HCT116 (cell line): ENCODE data around the gene MKI67. TPM values are rescaled to one million over a fixed set of nuclear protein-coding genes. Genes with fewer than 3 reads are reported as not detected.

Experiments used
- ATAC-seq: fragments of 200-7000 bp; cut with Tn5 transposase; 2 replicates; pipeline ENCODE4 v1.9.1; 2020; ENCODE audit warnings: mild to moderate bottlenecking, moderate library complexity
- BruUV-seq: library from RNA; stranded (reverse); fragments of 400-500 nt; replicated peaks from 2 replicates; lab custom pipeline; 2021; lab: Mats Ljungman, UMichigan
- CTCF ChIA-PET: fragments of 300-600 bp; sonication (Branson Sonifier 250); formaldehyde crosslinking; loops from one replicate; lab custom pipeline; 2021; ENCODE audit warnings: antibody characterized with exemption; lab: Charles Lee
- POLR2A ChIA-PET: fragments of 300-600, 350-600 bp; sonication (Branson Sonifier 250); formaldehyde crosslinking; loops from one replicate; lab custom pipeline; 2021; ENCODE audit warnings: antibody characterized with exemption; lab: Charles Lee
- RAD21 ChIA-PET, 2 experiments: fragments of 300-600 bp; sonication (Branson Sonifier 250); formaldehyde crosslinking; loops; one replicate each; lab custom pipeline; 2023; ENCODE audit warnings: low total read pairs in 2 of 2; ENCODE audit not compliant: uncharacterized antibody in 2 of 2, unreplicated experiment in 2 of 2, low non-redundant PET in 1 of 2; lab: Charles Lee
- DNase-seq: peaks from one replicate; pipeline ENCODE4 v3.0.0-alpha.2; 2010; ENCODE audit warnings: low read depth, low spot score
- H2AFZ ChIP-seq: fragments of 200-600 bp; shearing (Covaris generic), sonication (generic); 2 replicates; pipeline ENCODE4 v1.6.1; 2017; ENCODE audit warnings: low read depth, mixed run types, mixed read lengths, antibody characterized with exemption, low read length; ENCODE audit not compliant: poor library complexity, severe bottlenecking
- H3K27ac ChIP-seq: 2 replicates; pipeline ENCODE4 v1.5.1; 2012; ENCODE audit warnings: low read depth, low read length
- H3K27me3 ChIP-seq: fragments of 200-600 bp; sonication (generic); 2 replicates; pipeline ENCODE4 v1.6.1; 2016; ENCODE audit warnings: mixed run types, low read length, mixed read lengths; ENCODE audit not compliant: insufficient read depth
- H3K36me3 ChIP-seq, 2 experiments: fragments of 200-500 bp in 1 of 2; fragments of 200-600 bp in 1 of 2; sonication (Bioruptor generic) in 1 of 2; sonication (generic) in 1 of 2; 2 replicates each; pipeline versions ENCODE4 v1.5.1 to v1.6.1; 2014 to 2016; ENCODE audit warnings: low read length in 2 of 2, inconsistent platforms in 1 of 2, mixed read lengths in 1 of 2, mixed run types in 1 of 2; ENCODE audit not compliant: insufficient read depth in 2 of 2, control insufficient read depth in 1 of 2
- H3K4me1 ChIP-seq, 2 experiments: fragments of 200-600 bp in 1 of 2; sonication (generic) in 1 of 2; 2 replicates each; pipeline versions ENCODE4 v1.5.1 to v1.6.1; 2012 to 2017; ENCODE audit warnings: low read length in 2 of 2, inconsistent platforms in 1 of 2, mild to moderate bottlenecking in 1 of 2, mixed read lengths in 1 of 2, mixed run types in 1 of 2, moderate library complexity in 1 of 2; ENCODE audit not compliant: insufficient read depth in 2 of 2, control insufficient read depth in 1 of 2
- H3K4me2 ChIP-seq: fragments of 200-600 bp; sonication (generic); 2 replicates; pipeline ENCODE4 v1.6.1; 2017; ENCODE audit warnings: mixed run types, low read length, mixed read lengths
- H3K4me3 ChIP-seq, 2 experiments: fragments of 200-600 bp in 1 of 2; sonication (generic) in 1 of 2; replicated peaks in 1 of 2; 2 replicates each; pipeline ENCODE4 v1.5.1; 2011 to 2016; ENCODE audit warnings: low read length in 2 of 2, control low read depth in 1 of 2, low read depth in 1 of 2, mild to moderate bottlenecking in 1 of 2, mixed read lengths in 1 of 2, mixed run types in 1 of 2
- H3K79me2 ChIP-seq: fragments of 200-600 bp; sonication (generic); 2 replicates; pipeline ENCODE4 v1.6.1; 2017; ENCODE audit warnings: mild to moderate bottlenecking, mixed run types, low read length, moderate library complexity, mixed read lengths; ENCODE audit not compliant: insufficient read depth
- H3K9ac ChIP-seq: fragments of 200-600 bp; sonication (generic); 2 replicates; pipeline ENCODE4 v1.6.1; 2016; ENCODE audit warnings: low read length, mixed read lengths
- H3K9me2 ChIP-seq: fragments of 200-600 bp; sonication (generic), shearing (Covaris generic); 2 replicates; pipeline ENCODE4 v1.6.1; 2017; ENCODE audit warnings: mixed run types, mild to moderate bottlenecking, moderate library complexity; ENCODE audit not compliant: insufficient read depth
- H3K9me3 ChIP-seq, 2 experiments: fragments of 200-500 bp in 1 of 2; fragments of 200-600 bp in 1 of 2; sonication (Bioruptor generic) in 1 of 2; sonication (generic) in 1 of 2; 2 replicates each; pipeline ENCODE4 v1.6.1; 2014 to 2017; ENCODE audit warnings: low read length in 2 of 2, mixed read lengths in 2 of 2, inconsistent platforms in 1 of 2, low read depth in 1 of 2, mild to moderate bottlenecking in 1 of 2, mixed run types in 1 of 2, moderate library complexity in 1 of 2; ENCODE audit not compliant: control insufficient read depth in 1 of 2, insufficient read depth in 1 of 2
- H4K20me1 ChIP-seq: fragments of 200-600 bp; sonication (generic), shearing (Covaris generic); 2 replicates; pipeline ENCODE4 v1.6.1; 2017; ENCODE audit warnings: mixed run types, mild to moderate bottlenecking, moderate library complexity; ENCODE audit not compliant: insufficient read depth
- EZH2 ChIP-seq: fragments of 200-600 bp; sonication (generic); IDR thresholded peaks from 2 replicates; pipeline ENCODE4 v1.6.1; 2017; ENCODE audit warnings: antibody characterized with exemption, mixed run types
- RAD21 ChIP-seq: IDR thresholded peaks from 2 replicates; pipeline ENCODE4 v1.6.1; 2012; ENCODE audit warnings: low read depth, mild to moderate bottlenecking
- SP1 ChIP-seq: IDR thresholded peaks from 2 replicates; pipeline ENCODE4 v1.6.1; 2012; ENCODE audit warnings: low read depth
- ZFX ChIP-seq: fragments of 450-650 bp; IDR thresholded peaks from 2 replicates; pipeline ENCODE4 v1.6.1; 2017
- intact Hi-C: fragments of 100-400 bp; cut with micrococcal nuclease; formaldehyde crosslinking; loops from 2 replicates; pipeline ENCODE4 v1.10.0; 2022
- total RNA-seq: library from RNA; stranded (reverse); gene quantifications from one replicate; pipeline ENCODE4 v1.2.1, GENCODE V29; 2021; ENCODE audit not compliant: unreplicated experiment
- TF ChIP-seq, protein P1 (sequence below): IDR thresholded peaks from 2 replicates; pipeline ENCODE4 v1.6.1; 2011; ENCODE audit warnings: mild to moderate bottlenecking, low read length, moderate library complexity; ENCODE audit not compliant: insufficient replicate concordance; ENCODE audit errors: extremely low read depth
- TF ChIP-seq, protein P2 (sequence below): IDR thresholded peaks from 2 replicates; pipeline ENCODE4 v1.6.1; 2012
- TF ChIP-seq, protein P3 (sequence below): IDR thresholded peaks from 2 replicates; pipeline ENCODE4 v1.6.1; 2012

The MKI67 gene
- total RNA-seq, 1 experiment from 2014 or later, result 202 TPM

DNA sequence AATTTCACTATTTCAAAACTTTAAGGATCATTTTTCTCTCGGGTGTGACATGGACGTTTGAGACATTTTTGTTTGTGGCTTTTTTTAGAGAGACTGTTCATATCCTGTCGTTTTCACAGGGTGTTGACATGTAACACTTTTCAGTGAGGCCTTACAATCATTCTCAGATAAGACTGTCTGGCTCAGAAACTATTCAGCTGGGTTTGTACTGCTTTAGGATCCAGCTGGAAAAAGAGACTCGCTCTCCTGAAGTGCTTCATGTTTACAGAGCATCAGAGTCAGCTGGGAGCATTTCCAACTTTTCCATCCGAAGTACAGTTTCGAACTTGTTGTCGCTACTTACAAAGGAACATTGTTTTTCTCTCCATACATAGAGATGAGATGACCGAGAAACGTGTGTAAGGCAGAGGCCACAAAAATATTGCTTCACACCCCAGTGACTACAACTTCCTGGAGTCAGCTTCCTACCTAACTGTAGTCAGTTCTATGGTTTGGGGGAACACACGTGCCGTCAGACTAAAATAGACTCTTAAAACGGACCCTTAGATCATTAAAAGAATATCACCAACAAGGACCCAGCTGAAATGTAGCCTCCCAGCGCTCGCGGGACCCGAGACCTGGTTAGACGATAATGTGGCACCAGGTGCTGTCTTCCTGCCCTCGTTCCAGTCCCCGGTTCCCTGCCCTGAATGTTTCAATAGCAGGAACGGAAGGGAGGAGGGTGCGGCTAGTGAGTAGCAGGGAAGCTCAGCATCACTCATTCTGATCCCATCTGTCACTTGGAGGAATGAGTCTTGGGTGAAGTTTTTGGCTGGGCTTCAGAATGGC, 78.0 kb downstream of the MKI67 start:
- H3K4me3 ChIP-seq, result peak overlapping the region; percentile 43 to 52
- DNase-seq (no peak), ATAC-seq (no peak)
- H3K9me2 ChIP-seq, result no peaks in the 10 kb centered on the region
- H3K79me2 ChIP-seq, result no peaks in the 10 kb centered on the region
- no peak overlapping the region for H2AFZ ChIP-seq
- peaks cover 10 to 23% of the 10 kb centered on the region in 2 experiments; a peak in 3 of 4 replicates for H3K4me1 ChIP-seq
- H4K20me1 ChIP-seq, result no peaks in the 10 kb centered on the region
- CTCF ChIA-PET, result interaction anchor here (1.1 to 3.2 kb wide), 7 partner anchors 8 to 194 kb away, joined by 3 to 35 read pairs (median 4); no protein-coding TSS in a partner anchor
- no peaks in the 10 kb centered on the region for H3K36me3 ChIP-seq
- RAD21 ChIA-PET, result interaction anchor here in 1 of 2 experiments (0.9 kb wide), 1 partner anchor 21 kb away, joined by 3 read pairs; no protein-coding TSS in a partner anchor
- no peaks in the 10 kb centered on the region for H3K9me3 ChIP-seq
- H3K27me3 ChIP-seq, result no peaks in the 10 kb centered on the region
- intact Hi-C loops, result no loop called here
- POLR2A ChIA-PET, result interaction anchor here (0.6 to 1.6 kb wide), 4 partner anchors 10 to 305 kb away, joined by 3 to 6 read pairs (median 4); no protein-coding TSS in a partner anchor
- H3K27ac ChIP-seq, result no peak overlapping the region
- H3K4me2 ChIP-seq, result peak overlapping the region; percentile 77
- TF ChIP-seq EZH2 (no peak), RAD21 (no peak), SP1 (no peak), ZFX (no peak)
- TF ChIP-seq, protein P1, sequence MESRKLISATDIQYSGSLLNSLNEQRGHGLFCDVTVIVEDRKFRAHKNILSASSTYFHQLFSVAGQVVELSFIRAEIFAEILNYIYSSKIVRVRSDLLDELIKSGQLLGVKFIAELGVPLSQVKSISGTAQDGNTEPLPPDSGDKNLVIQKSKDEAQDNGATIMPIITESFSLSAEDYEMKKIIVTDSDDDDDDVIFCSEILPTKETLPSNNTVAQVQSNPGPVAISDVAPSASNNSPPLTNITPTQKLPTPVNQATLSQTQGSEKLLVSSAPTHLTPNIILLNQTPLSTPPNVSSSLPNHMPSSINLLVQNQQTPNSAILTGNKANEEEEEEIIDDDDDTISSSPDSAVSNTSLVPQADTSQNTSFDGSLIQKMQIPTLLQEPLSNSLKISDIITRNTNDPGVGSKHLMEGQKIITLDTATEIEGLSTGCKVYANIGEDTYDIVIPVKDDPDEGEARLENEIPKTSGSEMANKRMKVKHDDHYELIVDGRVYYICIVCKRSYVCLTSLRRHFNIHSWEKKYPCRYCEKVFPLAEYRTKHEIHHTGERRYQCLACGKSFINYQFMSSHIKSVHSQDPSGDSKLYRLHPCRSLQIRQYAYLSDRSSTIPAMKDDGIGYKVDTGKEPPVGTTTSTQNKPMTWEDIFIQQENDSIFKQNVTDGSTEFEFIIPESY, result no peak
- TF ChIP-seq, protein P2, sequence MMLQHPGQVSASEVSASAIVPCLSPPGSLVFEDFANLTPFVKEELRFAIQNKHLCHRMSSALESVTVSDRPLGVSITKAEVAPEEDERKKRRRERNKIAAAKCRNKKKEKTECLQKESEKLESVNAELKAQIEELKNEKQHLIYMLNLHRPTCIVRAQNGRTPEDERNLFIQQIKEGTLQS, result no peak
- TF ChIP-seq, protein P3, sequence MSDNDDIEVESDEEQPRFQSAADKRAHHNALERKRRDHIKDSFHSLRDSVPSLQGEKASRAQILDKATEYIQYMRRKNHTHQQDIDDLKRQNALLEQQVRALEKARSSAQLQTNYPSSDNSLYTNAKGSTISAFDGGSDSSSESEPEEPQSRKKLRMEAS, result no peak
- no TSS peak for BruUV-seq
- peak overlapping the region; percentile 57 for H3K9ac ChIP-seq
